ENCODE results near the gene TMEM171.

The TMEM171 gene

GRCh38 chr5:73120222-73121118 is at the start of gene TMEM171:
Gene TMEM171, plus strand, starts transcription at chr5:73120575. Its CDS starts 2,799 bp downstream, at chr5:73123374.
- TF ChIP-seq CTCF (IDR thresholded peaks at IDR 0.05; ENCODE audit: insufficient read depth, low read length, missing control alignments): no peak
- POLR2A ChIA-PET: interaction anchor here (1.0 kb wide), 1 partner anchor 191 kb away, joined by 4 read pairs; no protein-coding TSS in a partner anchor
- peak within 1 kb of the TSS; percentile 68 for H3K4me3 ChIP-seq (ENCODE audit: low read depth, low read length)
- no peak for DNase-seq (ENCODE audit: low read depth, low spot score)
- CTCF ChIA-PET: interaction anchor here (1.2 to 7.0 kb wide), 6 partner anchors 9 to 98 kb away, joined by 3 to 45 read pairs (median 4); no protein-coding TSS in a partner anchor

GRCh38 chr5:73081093-73081492 is 39.3 kb upstream of the TMEM171 start:
- ChIA-PET POLR2A (no interaction called here), CTCF (interaction anchor here (0.7 to 1.9 kb wide), 4 partner anchors 119 to 137 kb away, joined by 3 to 18 read pairs (median 7); no protein-coding TSS in a partner anchor)
- H3K4me3 ChIP-seq (ENCODE audit: low read depth, low read length): no peak overlapping the region
- DNase-seq (ENCODE audit: low read depth, low spot score): no peak
- no peak for TF ChIP-seq CTCF (IDR thresholded peaks at IDR 0.05; ENCODE audit: insufficient read depth, low read length, missing control alignments)

- DNase-seq (ENCODE audit: low read depth, low spot score): no peak
- no peak overlapping the region for H3K4me3 ChIP-seq (ENCODE audit: low read depth, low read length)
- CTCF ChIA-PET: interaction anchor here (0.7 to 3.6 kb wide), 7 partner anchors 10 to 364 kb away, joined by 3 to 25 read pairs (median 4); no protein-coding TSS in a partner anchor
- POLR2A ChIA-PET: interaction anchor here (1.2 kb wide), 1 partner anchor 128 kb away, joined by 4 read pairs; no protein-coding TSS in a partner anchor
- TF ChIP-seq CTCF (IDR thresholded peaks at IDR 0.05; ENCODE audit: insufficient read depth, low read length, missing control alignments): no peak
Measured at GRCh38 chr5:73088026-73088425, 32.3 kb upstream of the TMEM171 start.

- H3K4me3 ChIP-seq (ENCODE audit: low read depth, low read length): no peak overlapping the region
- ChIA-PET POLR2A (interaction anchor here (0.6 to 1.0 kb wide), 3 partner anchors 22 to 355 kb away, joined by 3 to 4 read pairs (median 3); partner anchors contain the start of gene FOXD1), CTCF (interaction anchor here (0.7 to 3.5 kb wide), 9 partner anchors 8 to 361 kb away, joined by 3 to 25 read pairs (median 3); no protein-coding TSS in a partner anchor)
- TF ChIP-seq CTCF (IDR thresholded peaks at IDR 0.05; ENCODE audit: insufficient read depth, low read length, missing control alignments): no peak
- no peak for DNase-seq (ENCODE audit: low read depth, low spot score)
Measured at GRCh38 chr5:73093943-73094342, 26.4 kb upstream of the TMEM171 start.

- POLR2A ChIA-PET: interaction anchor here (0.9 to 1.0 kb wide), 2 partner anchors 21 to 354 kb away, joined by 3 to 4 read pairs; partner anchors contain the start of gene FOXD1
- TF ChIP-seq CTCF (IDR thresholded peaks at IDR 0.05; ENCODE audit: insufficient read depth, low read length, missing control alignments): no peak
- H3K4me3 ChIP-seq (ENCODE audit: low read depth, low read length): no peak overlapping the region
- no peak for DNase-seq (ENCODE audit: low read depth, low spot score)
- CTCF ChIA-PET: interaction anchor here (0.7 to 3.5 kb wide), 10 partner anchors 8 to 360 kb away, joined by 3 to 25 read pairs (median 4); no protein-coding TSS in a partner anchor
Measured at GRCh38 chr5:73094415-73094814, 26.0 kb upstream of the TMEM171 start.
